Testis (tissue), 3 donors: ENCODE data around the gene NSMF. TPM values are rescaled to one million over a fixed set of nuclear protein-coding genes. Genes with fewer than 3 reads are reported as not detected.
"Not testable (repeated sequence)": the region's sequence is repeated elsewhere in the genome, so short reads cannot be mapped to it uniquely, and the experiment has no call there.

Source experiments
- DNase-seq: peaks from one replicate; pipeline ENCODE4 v3.0.0-alpha.2; 2019
- H3K27ac ChIP-seq, 2 donors: fragments of 200-600 bp; sonication (generic); one replicate each; pipeline ENCODE4 v1.5.1; 2019
- H3K27me3 ChIP-seq: fragments of 200-600 bp; sonication (generic); one replicate; pipeline ENCODE4 v1.5.1; 2019
- H3K36me3 ChIP-seq: fragments of 200-600 bp; sonication (generic); one replicate; pipeline ENCODE4 v1.5.1; 2017; ENCODE audit warnings: low read depth; ENCODE audit errors: missing control alignments
- H3K4me1 ChIP-seq: fragments of 200-600 bp; sonication (generic); one replicate; pipeline ENCODE4 v1.5.1; 2019
- H3K4me3 ChIP-seq, 2 donors: fragments of 200-600 bp; sonication (generic); one replicate each; pipeline ENCODE4 v1.5.1; 2017 to 2019
- H3K9me3 ChIP-seq: fragments of 200-600 bp; sonication (generic); one replicate; pipeline ENCODE4 v1.5.1; 2017
- POLR2A ChIP-seq: fragments of 450-650 bp; IDR thresholded peaks from one replicate; pipeline ENCODE4 v1.6.1; 2017; ENCODE audit warnings: antibody characterized with exemption, mild to moderate bottlenecking, moderate library complexity
- WGBS, 2 donors: methylation state at CpG; one replicate each; pipeline ENCODE4 v1.1.5; 2018; 5-methylcytosine and 5-hydroxymethylcytosine counted together
- intact Hi-C: fragments of 100-400 bp; cut with DNase I; formaldehyde crosslinking; loops from one replicate; pipeline ENCODE4 v1.15.1; 2023; ENCODE audit warnings: low total_unique reads
- polyA plus RNA-seq: library from polyadenylated mRNA; stranded (reverse); fragments of 350-450 nt; fragmentation: Illumina TruSeq; extraction: RNeasy Lipid Tissue Mini Kit (QIAGEN cat#74804); gene quantifications from one replicate; pipeline ENCODE4 v1.2.3, GENCODE V29; 2014; ENCODE audit warnings: low read depth, low replicate concordance; ENCODE audit not compliant: insufficient read depth
- total RNA-seq, 2 donors: library from RNA; depleted of rRNA; stranded (reverse); fragments of >200 nt; gene quantifications; one replicate each; pipeline ENCODE4 v1.2.3, GENCODE V29; 2016
- TF ChIP-seq, protein P1 (sequence below), 3 experiments: fragments of 450-650 bp in 2 of 3; fragments of 200-600 bp in 1 of 3; sonication (generic) in 1 of 3; IDR thresholded peaks; one replicate each; pipeline ENCODE4 v1.5.1; 2016 to 2019; ENCODE audit warnings: antibody characterized with exemption in 3 of 3, mild to moderate bottlenecking in 2 of 3, moderate library complexity in 1 of 3

The NSMF gene
- total and polyA plus RNA-seq, 3 donors from 2014 or later = 42.5 to 105 (median 81.7) TPM

DNA sequence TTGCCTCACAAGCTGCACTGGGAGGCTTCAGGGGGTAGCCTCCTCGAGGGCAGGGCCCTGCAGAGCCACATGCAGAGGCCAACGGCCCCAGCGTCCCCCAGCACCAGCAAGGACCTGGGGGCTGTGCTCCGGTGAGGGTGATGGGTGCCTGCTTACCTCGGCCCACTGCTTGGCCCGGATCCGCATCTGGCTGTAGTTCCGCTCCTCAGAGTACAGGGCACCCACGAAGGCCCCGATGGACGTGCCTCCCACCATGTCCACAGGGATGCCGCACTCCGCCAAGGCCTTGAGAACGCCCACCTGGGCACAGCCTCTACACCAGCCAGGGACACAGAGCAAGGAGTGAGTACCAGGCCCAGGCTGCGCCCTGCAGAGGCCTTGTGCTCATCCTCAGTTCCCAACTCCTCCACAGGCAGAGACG lies 8.0 kb upstream of the NSMF start:
- 83 to 89% methylated on average over 2 to 14 of the region's 16 CpGs for WGBS, 2 donors
- no peaks in the 10 kb centered on the region for H3K9me3 ChIP-seq
- H3K27ac ChIP-seq = no peak overlapping the region
- intact Hi-C loops = no loop called here
- no peaks in the 10 kb centered on the region for H3K4me1 ChIP-seq
- H3K4me3 ChIP-seq = no peak overlapping the region
- no peak for DNase-seq
- no peaks in the 10 kb centered on the region for H3K27me3 ChIP-seq
- H3K36me3 ChIP-seq = no peaks in the 10 kb centered on the region
- TF ChIP-seq, protein P1, sequence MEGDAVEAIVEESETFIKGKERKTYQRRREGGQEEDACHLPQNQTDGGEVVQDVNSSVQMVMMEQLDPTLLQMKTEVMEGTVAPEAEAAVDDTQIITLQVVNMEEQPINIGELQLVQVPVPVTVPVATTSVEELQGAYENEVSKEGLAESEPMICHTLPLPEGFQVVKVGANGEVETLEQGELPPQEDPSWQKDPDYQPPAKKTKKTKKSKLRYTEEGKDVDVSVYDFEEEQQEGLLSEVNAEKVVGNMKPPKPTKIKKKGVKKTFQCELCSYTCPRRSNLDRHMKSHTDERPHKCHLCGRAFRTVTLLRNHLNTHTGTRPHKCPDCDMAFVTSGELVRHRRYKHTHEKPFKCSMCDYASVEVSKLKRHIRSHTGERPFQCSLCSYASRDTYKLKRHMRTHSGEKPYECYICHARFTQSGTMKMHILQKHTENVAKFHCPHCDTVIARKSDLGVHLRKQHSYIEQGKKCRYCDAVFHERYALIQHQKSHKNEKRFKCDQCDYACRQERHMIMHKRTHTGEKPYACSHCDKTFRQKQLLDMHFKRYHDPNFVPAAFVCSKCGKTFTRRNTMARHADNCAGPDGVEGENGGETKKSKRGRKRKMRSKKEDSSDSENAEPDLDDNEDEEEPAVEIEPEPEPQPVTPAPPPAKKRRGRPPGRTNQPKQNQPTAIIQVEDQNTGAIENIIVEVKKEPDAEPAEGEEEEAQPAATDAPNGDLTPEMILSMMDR (IDR thresholded peaks at IDR 0.05) = no peak
- TF ChIP-seq POLR2A = no peak

DNA sequence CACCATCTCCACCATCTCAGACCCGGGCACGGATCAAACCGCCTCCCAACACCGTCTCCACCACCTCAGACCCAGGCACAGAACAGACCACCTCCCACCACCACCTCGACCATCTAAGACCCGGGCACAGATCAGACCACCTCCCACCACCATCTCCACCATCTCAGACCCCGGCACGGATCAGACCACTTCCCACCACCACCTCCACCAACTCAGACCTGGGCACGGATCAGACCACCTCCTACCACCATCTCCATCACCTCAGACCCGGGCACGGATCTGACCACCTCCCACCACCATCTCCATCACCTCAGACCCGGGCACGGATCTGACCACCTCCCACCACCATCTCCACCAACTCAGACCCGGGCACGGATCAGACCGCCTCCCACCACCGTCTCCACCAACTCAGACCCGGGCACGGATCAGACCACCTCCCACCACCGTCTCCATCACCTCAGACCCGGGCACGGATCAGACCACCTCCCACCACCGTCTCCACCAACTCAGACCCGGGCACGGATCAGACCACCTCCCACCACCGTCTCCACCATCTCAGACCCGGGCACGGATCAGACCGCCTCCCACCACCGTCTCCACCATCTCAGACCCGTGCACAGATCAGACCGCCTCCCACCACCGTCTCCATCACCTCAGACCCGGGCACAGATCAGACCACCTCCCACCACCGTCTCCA lies 7.4 kb upstream of the NSMF start:
- 91 to 93% methylated on average over 35 of the region's 35 CpGs for WGBS, 2 donors
- intact Hi-C loops, H3K4me3 ChIP-seq, H3K36me3 ChIP-seq, DNase-seq, H3K27me3 ChIP-seq, H3K4me1 ChIP-seq, H3K27ac ChIP-seq, H3K9me3 ChIP-seq: not testable (repeated sequence)

DNA sequence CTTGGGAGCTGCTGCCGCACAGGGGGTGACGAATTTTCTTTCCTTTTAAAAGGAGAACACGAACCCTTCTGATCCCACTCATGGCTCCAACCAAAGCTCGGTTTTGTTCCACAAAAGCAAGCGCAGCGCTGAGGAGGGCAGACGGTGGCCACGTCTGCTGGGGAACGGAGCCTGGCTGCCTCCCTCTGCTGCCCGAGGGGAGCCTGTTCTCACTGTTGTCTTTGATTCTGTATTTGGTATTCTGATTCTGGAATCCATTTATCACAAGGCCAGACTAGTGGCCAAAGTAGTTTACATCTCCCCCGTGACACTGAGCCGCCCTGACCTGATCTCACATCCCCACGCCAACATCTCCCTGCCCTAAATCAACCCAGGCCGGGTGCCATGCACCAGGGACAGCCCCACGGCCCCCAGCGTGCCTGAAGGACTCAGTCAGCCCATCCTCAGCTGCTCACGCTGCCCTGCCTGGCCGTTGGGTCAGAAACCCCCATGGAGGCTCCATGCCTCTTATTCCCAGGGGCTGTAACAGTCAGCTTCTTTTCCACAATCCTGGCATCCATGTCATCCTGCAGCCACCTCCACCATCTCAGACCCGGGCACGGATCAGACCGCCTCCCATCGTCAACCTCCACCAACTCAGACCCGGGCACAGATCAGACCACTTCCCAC lies 6.7 kb upstream of the NSMF start:
- H3K36me3 ChIP-seq = no peaks in the 10 kb centered on the region
- intact Hi-C loops = no loop called here
- no peaks in the 10 kb centered on the region for H3K4me1 ChIP-seq
- H3K27me3 ChIP-seq = no peaks in the 10 kb centered on the region
- no peak for DNase-seq
- no peak overlapping the region for H3K4me3 ChIP-seq
- no peak for TF ChIP-seq POLR2A
- TF ChIP-seq, protein P1 (IDR thresholded peaks at IDR 0.05) = no peak
- no peak overlapping the region for H3K27ac ChIP-seq
- H3K9me3 ChIP-seq = no peaks in the 10 kb centered on the region
- 92% methylated on average over 19 to 23 of the region's 23 CpGs for WGBS, 2 donors

DNA sequence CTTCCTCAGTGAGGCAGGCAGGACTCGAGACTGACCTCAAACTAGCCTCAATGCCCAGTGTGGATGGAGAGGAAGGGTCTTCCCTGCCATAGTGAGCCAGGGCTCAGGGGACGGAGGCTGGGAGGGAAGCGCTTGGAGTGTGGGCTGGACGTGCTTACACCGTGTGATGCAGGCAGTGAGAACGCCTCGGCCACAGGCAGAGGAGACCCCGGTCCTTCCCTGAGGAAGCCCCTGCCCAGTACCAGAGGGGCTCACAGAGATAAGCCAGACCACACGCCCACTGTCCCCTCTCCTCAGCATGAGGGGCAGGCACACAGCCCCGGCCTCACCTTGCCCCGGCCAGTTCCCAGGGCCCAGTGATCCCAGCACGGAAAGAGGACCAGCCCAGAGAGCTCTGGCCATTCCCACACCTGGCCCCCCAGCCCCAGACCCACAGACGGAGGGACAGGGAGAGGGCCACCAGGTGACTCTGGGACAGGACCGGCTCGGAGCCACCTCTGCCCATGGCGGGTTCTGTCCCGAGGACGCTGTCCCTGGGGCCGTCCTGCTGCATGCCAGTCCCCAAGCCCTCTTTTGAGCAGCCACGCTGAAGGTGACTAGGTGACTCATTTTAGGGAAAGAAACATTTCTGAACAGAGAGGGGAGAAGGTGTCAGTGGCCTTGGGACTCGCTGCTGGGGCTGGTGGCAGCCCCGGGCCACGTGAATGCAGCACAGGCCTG lies 6.0 kb upstream of the NSMF start:
- Histone ChIP-seq H3K27ac (no peak overlapping the region), H3K9me3 (no peaks in the 10 kb centered on the region), H3K27me3 (no peaks in the 10 kb centered on the region), H3K4me3 (no peak overlapping the region), H3K4me1 (peaks cover 2% of the 10 kb centered on the region), H3K36me3 (no peaks in the 10 kb centered on the region)
- intact Hi-C loops = no loop called here
- TF ChIP-seq POLR2A = no peak
- TF ChIP-seq, protein P1 (IDR thresholded peaks at IDR 0.05) = no peak
- DNase-seq = no peak
- WGBS, 2 donors = 94 to 96% methylated on average over 10 to 22 of the region's 23 CpGs

DNA sequence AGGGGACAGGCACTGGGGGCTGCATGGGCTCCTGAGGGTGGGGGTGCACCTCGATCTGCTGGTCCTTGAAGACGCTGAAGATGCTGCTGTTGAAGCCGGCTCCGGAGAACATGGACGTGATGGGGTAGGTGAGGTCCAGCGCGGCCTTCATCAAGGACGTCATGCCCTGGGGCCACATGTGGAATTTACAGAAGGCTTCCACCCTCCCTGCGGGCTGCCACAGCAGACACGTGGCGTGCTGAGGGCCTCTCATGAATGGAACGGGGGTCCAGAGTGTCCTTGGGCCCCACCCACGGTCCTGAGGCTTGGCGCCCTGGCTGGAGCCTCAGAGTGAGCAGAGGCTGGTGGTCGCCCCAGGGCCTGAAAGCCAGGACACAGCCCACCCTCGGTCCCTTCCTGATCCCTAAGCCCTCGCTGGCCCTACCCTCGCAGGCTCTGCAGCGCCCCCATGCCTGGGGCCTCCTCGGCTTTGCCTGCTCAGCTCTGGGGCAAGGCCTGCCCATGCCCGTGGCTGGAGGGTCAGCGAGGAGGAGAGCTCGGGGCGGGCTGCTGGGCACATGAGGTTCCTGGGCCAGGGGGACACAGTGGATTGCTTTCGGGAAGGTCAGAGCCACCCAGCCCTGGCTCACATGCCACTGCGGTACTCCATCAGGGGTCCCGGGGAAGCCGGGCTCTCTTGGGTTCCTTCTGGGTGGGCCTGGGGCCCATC lies 5.3 kb upstream of the NSMF start:
- WGBS, 2 donors = 93 to 95% methylated on average over 21 to 28 of the region's 28 CpGs
- no peak overlapping the region for H3K4me3 ChIP-seq
- no peaks in the 10 kb centered on the region for H3K27me3 ChIP-seq
- no peaks in the 10 kb centered on the region for H3K9me3 ChIP-seq
- no peak for TF ChIP-seq POLR2A
- TF ChIP-seq, protein P1 (IDR thresholded peaks at IDR 0.05) = no peak
- no peaks in the 10 kb centered on the region for H3K36me3 ChIP-seq
- H3K4me1 ChIP-seq = peaks cover 10% of the 10 kb centered on the region
- H3K27ac ChIP-seq = no peak overlapping the region
- DNase-seq = no peak
- intact Hi-C loops = no loop called here
